Stimulated activated CD8-positive, alpha-beta memory T cell treated with anti-CD3 and anti-CD28 coated beads, Interleukin-12 subunit alpha, Interleukin-12 subunit beta, amount 100 ng/mL, for 1 hour (primary cell): ENCODE results near the gene PODN.

Experiments used
- DNase-seq: peaks from one replicate; pipeline ENCODE4 v3.0.0-alpha.2; 2020; ENCODE audit warnings: low read depth

The PODN gene

DNA sequence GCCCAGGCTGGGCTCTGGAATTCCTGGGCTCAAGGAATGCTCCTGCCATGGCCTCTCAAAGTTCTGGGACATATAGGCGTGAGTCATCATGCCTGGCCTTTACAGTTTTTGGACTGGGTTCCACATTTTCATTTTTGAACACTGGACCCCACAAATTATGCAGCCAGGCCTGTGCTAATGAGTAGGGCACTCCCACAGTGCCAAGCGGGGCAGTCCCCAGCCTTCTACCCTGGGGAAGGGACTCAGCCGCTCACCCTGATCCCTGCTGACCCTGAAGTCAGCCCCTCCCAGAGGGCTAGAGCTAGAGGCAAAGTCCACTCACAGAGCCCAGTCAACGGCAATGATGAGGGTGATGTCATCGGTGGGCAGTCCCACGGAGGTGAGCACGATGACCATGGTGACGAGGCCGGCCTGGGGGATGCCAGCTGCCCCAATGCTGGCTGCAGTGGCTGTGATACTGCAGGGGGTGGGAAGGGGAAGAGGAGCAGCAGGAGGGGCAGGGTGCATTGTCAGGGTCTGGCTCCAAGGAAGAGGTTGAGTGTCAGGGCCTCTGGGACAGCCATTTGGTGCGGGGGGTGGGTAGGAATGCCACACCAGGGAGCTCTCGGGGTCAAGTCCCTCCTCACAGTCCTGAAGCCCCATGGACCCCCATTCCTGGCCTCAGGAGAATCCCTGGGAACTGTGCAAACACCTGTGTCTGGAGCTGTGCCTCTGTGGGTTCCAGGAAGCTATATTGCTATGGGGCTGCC is 27.6 kb downstream of the PODN start:
- DNase-seq: no peak

DNA sequence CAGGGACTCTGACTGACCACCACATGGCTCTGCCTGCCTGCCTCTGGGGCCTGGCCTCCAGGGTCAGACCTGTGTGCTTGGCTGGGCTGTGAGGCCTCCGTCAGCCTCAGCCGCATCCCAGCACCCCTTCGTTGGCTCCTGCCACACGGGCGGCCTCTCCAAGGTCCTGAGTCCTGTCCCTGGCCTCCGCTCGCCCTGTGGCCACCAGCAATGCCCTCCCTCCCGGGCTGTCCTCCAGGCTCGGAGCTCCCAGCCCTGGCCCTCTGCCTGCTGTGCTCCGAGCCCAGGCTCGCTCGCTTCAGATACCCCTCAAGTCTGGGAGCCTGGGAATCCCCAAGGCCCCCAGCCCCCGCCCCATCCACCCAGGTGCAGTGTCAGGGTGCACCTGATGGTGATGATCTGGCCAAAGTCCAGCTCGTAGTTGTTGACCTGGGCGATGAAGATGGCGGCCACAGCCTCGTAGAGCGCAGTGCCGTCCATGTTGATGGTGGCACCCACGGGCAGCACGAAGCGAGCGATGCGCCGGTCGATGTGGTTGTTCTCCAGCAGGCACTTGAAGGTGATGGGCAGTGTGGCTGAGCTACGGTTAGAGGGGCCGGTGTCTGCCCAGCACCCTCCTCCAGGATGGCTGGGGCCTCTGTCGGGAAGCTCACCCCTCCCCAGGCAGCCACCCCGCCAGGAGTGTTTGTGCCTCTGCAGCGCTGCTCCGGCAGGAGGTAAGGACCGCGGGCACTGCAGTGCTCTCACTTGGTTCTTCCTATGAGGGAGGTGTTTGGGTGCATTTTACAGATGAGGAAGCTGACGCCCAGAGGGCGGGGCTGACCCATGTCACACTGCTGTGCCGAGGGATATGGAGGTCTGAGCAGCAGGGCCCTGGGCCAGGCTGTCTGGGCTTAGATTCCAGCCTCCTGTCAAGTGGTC is 28.5 kb downstream of the PODN start:
- DNase-seq: no peak

DNA sequence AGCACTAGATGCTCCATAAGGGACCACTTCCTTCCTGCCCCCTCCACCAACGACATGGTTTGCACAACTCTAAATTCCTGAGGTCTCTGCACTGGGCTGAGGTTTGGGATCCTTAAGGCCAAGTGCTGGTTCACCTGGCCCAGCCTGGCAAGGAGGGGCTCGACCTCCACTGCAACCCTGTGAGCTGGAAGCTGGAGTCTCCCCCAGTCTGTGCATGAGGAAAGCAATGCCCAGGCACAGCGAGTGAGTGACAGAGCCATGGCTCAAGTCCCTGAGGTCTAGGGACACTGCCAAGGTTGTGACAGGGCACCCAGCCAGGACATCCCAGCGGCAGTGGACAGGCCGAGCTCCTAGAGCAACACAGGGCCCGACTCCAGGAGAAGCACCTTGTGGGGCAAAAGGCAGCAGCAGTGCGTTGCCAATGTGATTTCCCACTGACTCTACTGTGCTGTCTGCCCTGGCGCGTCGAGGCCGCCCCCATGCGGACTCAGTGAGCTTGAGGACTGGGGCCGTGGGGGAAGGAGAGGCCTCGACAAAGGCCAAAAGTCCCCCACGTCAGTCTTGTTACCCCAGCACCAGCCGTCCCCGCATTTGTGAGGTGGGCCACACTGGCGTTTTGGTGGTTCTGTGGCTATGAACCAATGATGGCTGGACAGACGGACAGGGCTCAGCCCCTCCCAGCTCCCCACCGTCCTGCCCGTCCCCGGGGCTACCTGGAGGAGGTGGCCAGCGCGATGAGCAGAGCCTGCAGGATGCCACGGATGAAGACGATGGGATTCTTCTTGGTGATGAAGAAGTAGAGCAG is 30.0 kb downstream of the PODN start:
- no peak for DNase-seq

DNA sequence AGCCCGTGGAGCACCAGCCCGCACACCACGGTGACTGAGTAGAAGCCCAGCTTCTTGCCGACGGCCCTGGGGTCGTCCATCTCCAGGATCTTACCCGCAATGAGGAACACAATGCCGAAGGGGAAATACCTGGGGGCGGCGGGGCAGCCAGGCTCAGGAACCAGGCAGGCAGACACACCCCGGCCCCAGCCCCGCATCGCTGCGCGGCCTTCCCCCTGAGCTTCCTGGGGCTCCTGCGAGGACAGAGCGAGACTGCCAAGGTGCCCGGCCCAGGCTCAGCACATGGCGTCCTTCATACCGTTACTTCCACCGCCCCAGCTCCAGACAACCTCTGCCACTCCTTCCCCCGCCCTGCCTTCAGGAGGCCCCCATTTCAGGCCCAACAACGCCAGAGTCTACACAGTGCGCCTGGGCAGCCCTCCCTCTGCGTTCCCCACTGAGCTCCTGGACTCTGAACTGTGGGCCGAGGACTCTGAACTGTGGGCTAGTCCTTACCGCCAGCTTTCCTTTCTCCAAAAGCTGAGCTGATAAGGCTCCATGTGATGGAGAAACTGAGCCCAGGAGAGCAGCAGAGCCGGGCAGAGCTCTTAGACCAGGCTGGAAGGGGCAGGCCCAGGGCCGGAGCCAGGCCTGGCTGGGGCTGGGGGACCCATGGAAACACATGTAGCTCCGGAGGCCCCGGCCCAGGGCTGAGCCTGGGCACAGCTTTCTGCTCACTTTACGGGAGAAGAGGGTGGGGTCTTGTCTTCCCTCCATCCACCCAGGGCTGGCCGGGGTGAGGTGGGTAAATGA is 30.8 kb downstream of the PODN start:
- DNase-seq: no peak

DNA sequence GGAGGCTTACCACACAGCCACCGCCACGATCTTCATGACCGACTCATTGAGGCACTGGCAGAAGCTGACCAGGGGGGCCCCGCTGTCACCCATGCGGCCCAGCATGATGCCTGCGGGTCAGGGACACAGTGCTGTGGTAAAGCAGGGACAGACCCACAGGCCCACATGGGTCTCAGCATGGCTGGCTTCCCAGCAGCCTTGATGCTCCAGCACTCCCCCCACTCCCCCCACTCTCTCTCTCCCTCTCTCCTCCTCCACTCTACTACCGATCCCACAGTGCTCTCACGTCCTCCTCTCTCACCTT is 31.4 kb downstream of the PODN start:
- DNase-seq: no peak

DNA sequence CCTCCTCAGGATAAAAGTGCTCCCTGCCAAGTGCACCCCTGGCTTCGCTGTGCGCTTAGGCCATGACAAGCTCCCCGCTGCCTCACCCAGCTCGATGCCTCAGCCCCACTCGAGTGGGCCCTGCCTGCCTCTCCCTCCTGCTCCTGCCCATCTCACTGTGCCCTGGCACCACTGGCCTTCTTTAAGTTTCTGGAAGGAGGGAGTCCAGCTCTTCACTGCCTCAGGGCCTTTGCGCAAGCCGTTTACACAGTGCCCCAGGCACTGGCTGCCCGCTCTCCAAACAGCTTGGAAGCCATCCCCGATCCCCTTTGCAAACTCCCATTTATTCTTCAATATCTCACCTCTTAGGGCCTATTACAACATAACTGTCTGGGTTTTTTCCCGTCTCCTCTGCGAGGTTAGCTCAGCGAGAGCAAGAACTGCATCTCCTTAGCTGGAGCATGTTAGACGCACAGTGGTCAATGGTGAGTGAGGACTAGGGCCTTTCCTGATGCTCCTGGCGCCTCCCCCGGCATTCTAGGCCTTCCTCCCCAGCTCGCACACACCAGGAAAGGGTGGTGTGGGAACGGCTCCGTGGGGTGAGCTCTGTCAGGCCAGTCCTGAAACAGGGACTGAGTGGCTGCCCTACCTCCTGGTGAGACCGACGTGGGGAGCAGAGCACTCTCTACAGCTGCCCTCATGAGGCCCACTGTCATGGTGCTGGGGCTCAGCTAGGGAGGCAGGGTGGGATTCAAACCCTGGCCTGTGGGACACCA is 31.9 kb downstream of the PODN start:
- no peak for DNase-seq

DNA sequence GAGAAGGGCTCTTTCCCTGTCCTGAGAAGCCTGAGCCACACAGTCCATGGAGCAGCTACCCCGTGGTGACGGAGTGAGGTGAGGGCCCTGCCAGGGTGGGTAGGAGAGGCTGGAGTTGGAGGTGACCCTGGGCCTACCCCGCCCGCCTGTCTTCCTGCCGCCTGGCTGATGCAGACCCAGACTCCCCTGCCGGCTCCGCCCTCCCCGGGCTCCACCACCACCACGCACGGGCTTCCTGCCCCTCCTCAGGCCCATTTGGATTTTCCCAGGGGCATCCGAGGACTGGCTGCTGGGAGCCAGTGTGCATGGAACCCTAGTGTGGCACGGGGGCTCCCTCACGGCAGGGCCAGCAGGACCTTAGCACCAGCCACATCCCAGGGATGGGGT is 32.5 kb downstream of the PODN start:
- no peak for DNase-seq

DNA sequence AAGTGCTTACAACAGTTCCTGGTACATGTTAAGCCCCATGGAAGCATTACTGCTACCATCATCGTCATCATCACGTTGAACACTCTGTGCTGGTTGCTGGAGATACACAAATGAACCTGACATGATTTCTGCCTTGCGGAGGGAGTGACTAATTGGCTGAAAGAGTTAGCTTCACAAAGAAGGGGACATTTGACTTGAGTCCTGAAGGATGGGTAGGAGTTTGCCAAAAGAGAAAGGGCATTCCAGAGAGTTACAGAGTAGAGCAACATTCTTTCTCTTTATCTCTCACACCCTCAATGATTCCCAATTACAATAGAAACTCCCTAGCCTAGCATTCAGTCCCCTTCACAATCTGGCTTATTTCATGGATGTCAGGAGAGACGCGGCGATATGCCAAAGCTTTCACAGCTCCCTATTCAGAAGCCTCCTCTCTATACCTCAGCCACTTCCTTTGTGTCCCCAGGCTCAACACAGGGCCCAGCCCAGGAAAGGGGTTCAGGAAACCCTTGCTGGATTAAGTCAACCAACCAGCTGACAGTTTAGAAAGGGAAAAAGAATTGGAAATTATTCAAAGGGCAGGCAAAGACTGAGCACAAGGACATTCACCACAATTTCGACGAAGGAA is 42.4 kb downstream of the PODN start:
- no peak for DNase-seq

DNA sequence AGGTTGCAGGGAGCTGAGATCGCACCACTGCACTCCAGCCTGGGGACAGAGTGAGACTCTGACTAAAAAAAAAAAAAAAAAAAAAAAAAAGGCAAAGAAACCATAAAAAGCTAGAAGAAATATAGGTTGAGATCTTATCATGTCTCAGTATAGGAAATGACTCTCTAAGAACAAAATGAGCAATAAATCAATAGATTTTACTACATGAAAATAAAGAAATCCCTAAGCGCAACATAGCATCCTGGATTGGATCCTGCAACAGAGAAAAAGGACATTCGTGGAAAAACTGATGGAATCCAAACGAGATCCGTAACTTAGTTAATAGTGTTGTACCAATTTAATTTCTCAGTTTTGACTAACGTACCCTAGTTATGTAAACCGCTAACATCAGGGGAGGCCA is 45.1 kb downstream of the PODN start:
- no peak for DNase-seq

DNA sequence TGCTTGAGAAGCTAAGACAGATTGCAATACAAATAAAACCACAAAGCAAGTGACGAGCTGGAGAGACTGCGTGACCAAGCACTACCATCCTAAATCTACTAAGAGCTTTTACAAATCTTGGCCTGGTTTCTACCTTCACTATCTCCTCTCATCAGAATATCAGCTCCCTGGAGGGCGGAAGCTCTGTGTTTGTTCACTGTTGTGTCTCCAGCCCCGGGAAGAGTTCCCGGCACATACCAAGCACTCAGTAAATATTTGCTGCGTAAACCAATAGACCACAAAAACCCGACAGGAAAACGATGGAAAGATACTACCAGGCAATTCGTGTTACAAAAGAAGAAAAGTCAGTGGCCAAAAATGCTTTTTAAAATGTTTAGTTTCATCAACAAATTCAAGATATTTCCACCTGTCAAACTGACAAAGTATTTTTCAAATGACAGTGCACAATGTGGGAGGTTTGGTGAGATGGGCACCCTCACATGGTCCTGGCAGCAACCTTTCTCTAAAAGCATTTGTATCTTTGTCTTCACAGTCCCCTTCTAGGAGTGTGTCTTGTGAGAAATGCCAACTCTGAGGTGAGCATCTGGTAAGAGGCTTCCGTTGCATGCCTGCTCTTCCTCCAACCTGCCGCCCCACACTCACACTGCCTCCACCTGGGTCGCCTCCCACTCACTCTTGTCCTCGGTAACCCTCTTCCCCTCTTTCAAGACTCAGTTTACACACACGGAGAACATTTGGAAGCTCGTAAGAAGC is 45.7 kb downstream of the PODN start:
- DNase-seq: no peak

DNA sequence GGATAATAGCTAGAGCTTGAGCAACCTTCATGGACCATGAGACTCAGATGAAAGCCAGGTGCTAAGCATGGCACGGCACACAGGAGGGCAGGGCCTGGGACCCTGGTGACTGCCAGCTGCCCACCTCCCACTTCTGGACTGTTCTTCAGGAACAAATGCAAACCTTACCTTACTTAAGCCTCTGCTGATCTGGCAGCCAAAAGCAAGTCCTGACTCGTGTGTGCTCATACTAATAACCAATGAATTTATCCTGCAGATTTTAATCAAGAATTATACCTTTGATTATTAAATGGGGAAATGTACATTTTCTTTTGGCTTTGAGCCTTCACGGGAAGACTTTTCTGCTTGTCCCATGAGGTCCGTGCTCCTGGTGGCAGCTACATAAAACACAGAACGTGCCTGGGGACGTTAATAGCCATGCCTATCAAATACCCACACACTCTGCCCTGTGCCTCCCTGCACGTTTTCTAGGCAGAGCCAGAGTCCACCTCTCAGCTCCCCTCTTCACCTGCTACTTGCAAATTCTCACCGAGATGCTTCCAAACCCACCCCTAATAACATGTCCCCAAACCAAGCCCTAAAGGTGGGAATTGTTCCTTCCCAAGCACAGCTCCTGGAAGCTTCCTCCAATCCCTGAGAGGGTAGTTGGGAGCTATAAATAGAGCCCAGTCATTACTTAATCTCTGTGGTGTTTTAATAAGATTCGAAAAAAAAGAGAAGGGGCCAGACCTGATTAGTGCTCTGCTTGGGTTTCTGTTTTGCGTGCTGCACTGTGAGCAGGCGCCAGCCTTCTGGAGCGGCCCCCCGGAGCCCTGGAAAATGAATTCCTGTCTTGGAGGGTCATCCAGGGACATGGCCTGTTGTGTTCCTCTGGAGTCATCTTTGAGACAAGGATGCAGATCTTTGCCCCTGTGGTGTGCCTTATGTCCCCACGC is 46.9 kb downstream of the PODN start:
- no peak for DNase-seq

DNA sequence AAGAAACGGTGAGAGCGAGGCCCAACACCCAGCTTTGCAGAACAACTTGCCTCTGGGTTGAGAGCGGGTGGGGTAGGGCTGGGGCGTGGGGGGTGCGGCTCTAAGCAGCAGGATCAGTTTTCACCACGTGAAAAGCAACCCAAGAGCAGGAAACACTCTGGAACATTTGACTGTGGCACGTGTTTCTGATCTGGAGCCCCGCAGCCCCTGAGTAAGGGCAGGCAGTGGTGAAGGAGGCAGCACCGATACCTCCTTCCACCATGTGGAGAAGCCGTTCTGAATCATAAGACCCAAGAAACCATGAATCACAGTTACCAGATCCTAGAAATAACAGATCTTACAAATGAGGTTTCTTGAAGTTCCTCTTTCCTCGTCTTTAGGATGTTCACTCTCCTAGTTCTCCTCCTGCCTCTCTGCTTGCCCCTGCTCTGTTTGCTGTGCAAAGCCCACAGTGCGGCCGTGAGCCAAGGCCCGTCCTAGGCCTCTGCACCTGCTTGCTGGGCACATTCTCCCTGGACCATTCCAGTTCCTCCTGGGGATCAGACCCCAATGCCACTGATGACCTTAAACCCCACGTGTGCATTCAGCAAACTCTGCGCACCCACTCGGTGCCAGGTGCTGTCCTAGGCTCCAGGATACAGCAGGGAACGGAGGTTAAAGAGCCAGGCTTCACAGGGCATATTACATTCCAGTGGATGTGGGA is 48.5 kb downstream of the PODN start:
- no peak for DNase-seq

DNA sequence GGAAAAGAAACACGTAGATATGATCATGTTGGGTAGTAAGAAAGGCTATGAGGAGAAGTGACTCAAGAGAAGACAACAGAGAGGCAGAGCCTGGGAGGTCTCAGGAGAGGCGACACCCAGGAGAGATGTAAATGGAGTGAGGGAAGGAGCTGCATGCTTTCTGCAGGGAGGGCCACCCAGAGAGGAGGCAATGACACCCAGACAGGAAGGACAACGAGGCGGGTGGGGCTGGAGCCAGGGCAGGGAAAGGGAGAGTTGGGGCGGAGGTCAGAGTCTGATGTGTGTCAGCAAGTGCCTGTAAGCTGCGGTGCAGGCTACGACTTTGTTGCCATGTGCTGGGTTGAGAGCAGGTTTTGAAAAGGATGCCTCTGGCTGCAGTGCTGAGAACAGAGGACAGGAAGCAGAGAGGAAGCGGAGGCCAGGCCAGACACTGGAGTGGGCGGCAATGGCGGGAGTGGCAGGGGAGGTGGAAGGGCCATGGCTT is 49.1 kb downstream of the PODN start:
- no peak for DNase-seq

DNA sequence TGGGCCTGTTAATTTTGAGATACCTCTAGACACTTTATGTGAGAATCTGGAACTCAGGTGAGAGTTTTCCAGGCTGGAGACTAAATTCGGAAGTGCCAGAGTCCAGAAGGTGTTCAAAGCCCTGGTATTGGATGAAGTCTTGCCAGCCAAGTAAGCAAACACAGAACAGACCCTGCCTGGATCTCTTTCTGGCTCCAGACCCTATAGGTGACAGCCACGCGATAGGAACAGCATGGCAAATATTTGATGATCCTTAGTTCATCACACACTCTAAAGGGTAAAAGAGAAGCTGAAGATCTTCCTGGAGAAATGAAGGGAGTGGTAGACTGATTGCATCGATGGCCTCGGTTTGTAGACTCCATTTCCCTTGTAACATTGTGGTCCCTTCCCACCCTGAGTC is 49.7 kb downstream of the PODN start:
- no peak for DNase-seq

DNA sequence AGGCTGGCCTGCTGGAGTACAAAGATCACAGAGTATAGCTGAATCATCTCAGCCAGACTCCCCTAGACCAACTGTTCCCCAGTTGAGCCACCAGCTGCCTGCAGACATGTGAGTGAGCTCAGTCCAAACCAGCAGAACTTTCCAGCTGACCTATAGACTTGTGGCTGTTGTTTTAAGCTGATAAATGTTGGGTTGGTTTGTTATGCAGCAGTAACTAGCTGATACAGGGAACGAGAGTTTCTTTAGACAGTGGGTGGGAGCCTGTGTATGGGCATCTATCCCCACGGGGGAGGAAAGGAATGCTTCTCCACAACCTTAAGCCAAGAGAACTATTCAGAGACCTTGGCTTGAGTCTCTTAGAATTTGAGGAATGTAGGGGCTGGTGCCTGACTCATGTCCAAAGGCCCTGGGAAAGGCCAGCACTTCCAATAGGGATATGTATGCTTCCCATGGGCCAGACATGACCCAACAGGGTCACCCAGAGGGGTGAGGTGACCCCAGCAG is 50.3 kb downstream of the PODN start:
- DNase-seq: no peak

DNA sequence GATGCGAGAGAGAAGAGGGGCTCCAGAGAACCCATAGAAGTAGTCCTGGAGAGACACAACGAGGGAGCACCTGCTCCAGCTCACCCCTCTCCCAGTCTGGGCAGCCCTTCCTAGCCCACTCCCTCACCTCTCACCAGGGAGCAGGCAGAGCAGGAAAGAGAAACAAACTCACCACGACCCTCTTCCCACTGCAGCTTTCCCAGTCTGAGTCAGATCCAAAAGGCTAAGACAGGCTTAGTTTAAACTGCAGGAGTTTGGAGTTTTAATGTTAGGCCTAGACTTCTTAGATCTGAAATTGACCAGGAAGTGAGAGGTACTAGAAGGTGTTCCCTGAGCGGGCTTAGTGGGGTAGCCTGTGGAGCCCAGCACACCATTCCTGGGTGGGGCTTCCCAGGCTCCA is 50.8 kb downstream of the PODN start:
- DNase-seq: no peak

DNA sequence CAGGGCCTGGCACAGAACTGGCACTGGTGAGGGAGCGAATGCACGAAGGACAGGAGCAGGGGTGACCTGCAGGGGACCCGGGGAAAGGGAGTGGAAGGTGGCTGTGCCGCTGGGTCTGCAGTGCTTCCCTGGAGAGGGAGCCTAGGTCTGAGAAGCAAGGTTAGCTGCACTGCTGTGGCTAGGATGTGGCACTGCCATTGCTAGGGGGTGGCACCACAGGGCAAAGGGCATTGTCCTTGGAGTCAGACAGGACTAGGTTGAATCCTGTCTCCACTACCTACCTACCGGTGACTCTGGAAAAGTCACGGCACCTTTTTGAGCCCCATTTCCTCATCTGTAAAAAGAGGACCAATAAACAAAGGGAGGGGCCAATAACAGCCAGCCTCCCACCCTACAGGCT is 52.1 kb downstream of the PODN start:
- DNase-seq: no peak
